ENCODE data around the gene WNT1. TPM values are rescaled to one million over a fixed set of nuclear protein-coding genes. Genes with fewer than 3 reads are reported as not detected.
A peak's percentile ranks its signal among the peaks of the same experiment; 100 is the strongest.

WNT1 gene
- polyA plus RNA-seq, 3 donors, result 0.33 TPM; not detected in 2

DNA sequence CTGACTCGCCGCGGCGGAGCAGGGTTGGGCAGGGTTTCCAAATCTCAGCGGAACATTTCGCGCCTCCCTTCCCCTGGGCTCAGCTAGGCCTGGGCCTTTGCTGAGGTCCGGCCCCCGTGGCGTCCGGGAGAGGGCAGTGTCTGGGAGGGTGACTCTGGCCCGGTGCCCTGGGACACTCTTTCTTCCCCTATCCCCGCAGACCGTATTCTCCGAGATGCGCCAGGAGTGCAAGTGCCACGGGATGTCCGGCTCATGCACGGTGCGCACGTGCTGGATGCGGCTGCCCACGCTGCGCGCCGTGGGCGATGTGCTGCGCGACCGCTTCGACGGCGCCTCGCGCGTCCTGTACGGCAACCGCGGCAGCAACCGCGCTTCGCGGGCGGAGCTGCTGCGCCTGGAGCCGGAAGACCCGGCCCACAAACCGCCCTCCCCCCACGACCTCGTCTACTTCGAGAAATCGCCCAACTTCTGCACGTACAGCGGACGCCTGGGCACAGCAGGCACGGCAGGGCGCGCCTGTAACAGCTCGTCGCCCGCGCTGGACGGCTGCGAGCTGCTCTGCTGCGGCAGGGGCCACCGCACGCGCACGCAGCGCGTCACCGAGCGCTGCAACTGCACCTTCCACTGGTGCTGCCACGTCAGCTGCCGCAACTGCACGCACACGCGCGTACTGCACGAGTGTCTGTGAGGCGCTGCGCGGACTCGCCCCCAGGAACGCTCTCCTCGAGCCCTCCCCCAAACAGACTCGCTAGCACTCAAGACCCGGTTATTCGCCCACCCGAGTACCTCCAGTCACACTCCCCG is 3.0 kb downstream of the WNT1 start:
- TF ChIP-seq, protein P1, sequence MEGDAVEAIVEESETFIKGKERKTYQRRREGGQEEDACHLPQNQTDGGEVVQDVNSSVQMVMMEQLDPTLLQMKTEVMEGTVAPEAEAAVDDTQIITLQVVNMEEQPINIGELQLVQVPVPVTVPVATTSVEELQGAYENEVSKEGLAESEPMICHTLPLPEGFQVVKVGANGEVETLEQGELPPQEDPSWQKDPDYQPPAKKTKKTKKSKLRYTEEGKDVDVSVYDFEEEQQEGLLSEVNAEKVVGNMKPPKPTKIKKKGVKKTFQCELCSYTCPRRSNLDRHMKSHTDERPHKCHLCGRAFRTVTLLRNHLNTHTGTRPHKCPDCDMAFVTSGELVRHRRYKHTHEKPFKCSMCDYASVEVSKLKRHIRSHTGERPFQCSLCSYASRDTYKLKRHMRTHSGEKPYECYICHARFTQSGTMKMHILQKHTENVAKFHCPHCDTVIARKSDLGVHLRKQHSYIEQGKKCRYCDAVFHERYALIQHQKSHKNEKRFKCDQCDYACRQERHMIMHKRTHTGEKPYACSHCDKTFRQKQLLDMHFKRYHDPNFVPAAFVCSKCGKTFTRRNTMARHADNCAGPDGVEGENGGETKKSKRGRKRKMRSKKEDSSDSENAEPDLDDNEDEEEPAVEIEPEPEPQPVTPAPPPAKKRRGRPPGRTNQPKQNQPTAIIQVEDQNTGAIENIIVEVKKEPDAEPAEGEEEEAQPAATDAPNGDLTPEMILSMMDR (IDR thresholded peaks at IDR 0.05), result peak; percentile 43
- H3K9me3 Mint-ChIP-seq, result peaks cover 2 to 41% (median 22%) of the 10 kb centered on the region in 7 donors
- peaks cover 93 to 99% (median 94%) of the 10 kb centered on the region in 3 donors for H3K27me3 Mint-ChIP-seq (ENCODE audit: low read depth in 3 of 3)
- H3K27ac Mint-ChIP-seq, result peak overlapping the region in 1 of 7 donors; percentile 68
- Histone ChIP-seq H3K79me2 (ENCODE audit: insufficient read depth, low read length) (no peaks in the 10 kb centered on the region), H4K20me1 (ENCODE audit: insufficient read depth, low read length) (peaks cover 5% of the 10 kb centered on the region), H3K9me3 (replicated peaks in 1 of 2; ENCODE audit: control insufficient read depth in 1 of 2, insufficient read depth in 1 of 2, low read length in 2 of 2) (peaks cover 0 to 41% of the 10 kb centered on the region in 2 donors), H2AFZ (ENCODE audit: insufficient read depth, low read depth, low read length, poor library complexity, severe bottlenecking) (peak overlapping the region; percentile 59), H3K4me1 (ENCODE audit: control insufficient read depth in 1 of 2, insufficient read depth in 2 of 2, low read length in 2 of 2) (peaks cover 43 to 45% of the 10 kb centered on the region in 2 donors), H3K27ac (ENCODE audit: low read depth in 1 of 2, low read length in 2 of 2) (no peak overlapping the region), H3K9ac (ENCODE audit: insufficient read depth, low read length, poor library complexity, severe bottlenecking) (peak overlapping the region; percentile 28), H3K4me2 (replicated peaks; ENCODE audit: extremely low read depth, low read length, poor library complexity, severe bottlenecking) (peak overlapping the region; percentile 83), H3K27me3 (ENCODE audit: control insufficient read depth in 2 of 2, insufficient read depth in 2 of 2, low read length in 2 of 2) (peaks cover 75 to 96% of the 10 kb centered on the region in 2 donors), H3K4me3 (replicated peaks in 1 of 3; ENCODE audit: low read depth in 2 of 3, low read length in 3 of 3) (peak overlapping the region in 1 of 3 experiments; percentile 72), H3K36me3 (replicated peaks in 1 of 2; ENCODE audit: control insufficient read depth in 1 of 2, insufficient read depth in 2 of 2, low read length in 2 of 2) (no peaks in the 10 kb centered on the region)
- 3% methylated on average over 87 of the region's 91 CpGs for WGBS (ENCODE audit: insufficient coverage)
- H3K4me1 Mint-ChIP-seq, result peaks cover 50% of the 10 kb centered on the region
- H3K4me3 Mint-ChIP-seq, result peak overlapping the region; percentile 79 to 92
- peaks cover 22 to 23% of the 10 kb centered on the region in 2 donors for H3K36me3 Mint-ChIP-seq
- DNase-seq, result peak in 2 of 3 donors; percentile 56 to 80
- intact Hi-C loops (cut with micrococcal nuclease), result loop anchor here in 1 of 2 donors (10.0 kb wide), 1 partner anchor 126 kb away; the partner anchor contains the start of gene DDX23

DNA sequence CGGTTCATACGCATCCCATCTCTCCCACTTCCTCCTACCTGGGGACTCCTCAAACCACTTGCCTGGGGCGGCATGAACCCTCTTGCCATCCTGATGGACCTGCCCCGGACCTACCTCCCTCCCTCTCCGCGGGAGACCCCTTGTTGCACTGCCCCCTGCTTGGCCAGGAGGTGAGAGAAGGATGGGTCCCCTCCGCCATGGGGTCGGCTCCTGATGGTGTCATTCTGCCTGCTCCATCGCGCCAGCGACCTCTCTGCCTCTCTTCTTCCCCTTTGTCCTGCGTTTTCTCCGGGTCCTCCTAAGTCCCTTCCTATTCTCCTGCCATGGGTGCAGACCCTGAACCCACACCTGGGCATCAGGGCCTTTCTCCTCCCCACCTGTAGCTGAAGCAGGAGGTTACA is 3.6 kb downstream of the WNT1 start:
- WGBS (ENCODE audit: insufficient coverage), result 10% methylated on average over 8 of the region's 13 CpGs
- H3K4me3 Mint-ChIP-seq, result peak overlapping the region; percentile 79 to 92
- intact Hi-C loops (cut with micrococcal nuclease), result loop anchor here in 1 of 2 donors (10.0 kb wide), 1 partner anchor 127 kb away; the partner anchor contains the start of gene DDX23
- H3K4me1 Mint-ChIP-seq, result peaks cover 50% of the 10 kb centered on the region
- no peak for DNase-seq
- peaks cover 76 to 95% of the 10 kb centered on the region in 2 donors for H3K27me3 ChIP-seq (ENCODE audit: control insufficient read depth in 2 of 2, insufficient read depth in 2 of 2, low read length in 2 of 2)
- H3K27ac ChIP-seq (ENCODE audit: low read depth in 1 of 2, low read length in 2 of 2), result no peak overlapping the region
- H3K27me3 Mint-ChIP-seq (ENCODE audit: low read depth in 3 of 3), result peaks cover 90 to 99% (median 91%) of the 10 kb centered on the region in 3 donors
- no peak overlapping the region for H2AFZ ChIP-seq (ENCODE audit: insufficient read depth, low read depth, low read length, poor library complexity, severe bottlenecking)
- no peaks in the 10 kb centered on the region for H3K36me3 ChIP-seq (replicated peaks in 1 of 2; ENCODE audit: control insufficient read depth in 1 of 2, insufficient read depth in 2 of 2, low read length in 2 of 2)
- H3K36me3 Mint-ChIP-seq, result peaks cover 22 to 23% of the 10 kb centered on the region in 2 donors
- H3K4me3 ChIP-seq (replicated peaks in 1 of 3; ENCODE audit: low read depth in 2 of 3, low read length in 3 of 3), result peak overlapping the region in 1 of 3 experiments; percentile 72
- peaks cover 2 to 41% (median 22%) of the 10 kb centered on the region in 7 donors for H3K9me3 Mint-ChIP-seq
- peak overlapping the region in 2 of 7 donors; percentile 8 to 68 for H3K27ac Mint-ChIP-seq
- H3K4me2 ChIP-seq (replicated peaks; ENCODE audit: extremely low read depth, low read length, poor library complexity, severe bottlenecking), result peak overlapping the region; percentile 83
- H3K79me2 ChIP-seq (ENCODE audit: insufficient read depth, low read length), result no peaks in the 10 kb centered on the region
- H3K9me3 ChIP-seq (replicated peaks in 1 of 2; ENCODE audit: control insufficient read depth in 1 of 2, insufficient read depth in 1 of 2, low read length in 2 of 2), result peaks cover 0 to 41% of the 10 kb centered on the region in 2 donors
- TF ChIP-seq, protein P1 (IDR thresholded peaks at IDR 0.05), result no peak
- peak overlapping the region; percentile 28 for H3K9ac ChIP-seq (ENCODE audit: insufficient read depth, low read length, poor library complexity, severe bottlenecking)
- peaks cover 5% of the 10 kb centered on the region for H4K20me1 ChIP-seq (ENCODE audit: insufficient read depth, low read length)
- peaks cover 43 to 45% of the 10 kb centered on the region in 2 donors for H3K4me1 ChIP-seq (ENCODE audit: control insufficient read depth in 1 of 2, insufficient read depth in 2 of 2, low read length in 2 of 2)
